Measurements from ENCODE around the gene PCDHGB1.

- no peak for TF ChIP-seq POLR2AphosphoS5 (IDR thresholded peaks at IDR 0.05)
- TF ChIP-seq, protein P1, sequence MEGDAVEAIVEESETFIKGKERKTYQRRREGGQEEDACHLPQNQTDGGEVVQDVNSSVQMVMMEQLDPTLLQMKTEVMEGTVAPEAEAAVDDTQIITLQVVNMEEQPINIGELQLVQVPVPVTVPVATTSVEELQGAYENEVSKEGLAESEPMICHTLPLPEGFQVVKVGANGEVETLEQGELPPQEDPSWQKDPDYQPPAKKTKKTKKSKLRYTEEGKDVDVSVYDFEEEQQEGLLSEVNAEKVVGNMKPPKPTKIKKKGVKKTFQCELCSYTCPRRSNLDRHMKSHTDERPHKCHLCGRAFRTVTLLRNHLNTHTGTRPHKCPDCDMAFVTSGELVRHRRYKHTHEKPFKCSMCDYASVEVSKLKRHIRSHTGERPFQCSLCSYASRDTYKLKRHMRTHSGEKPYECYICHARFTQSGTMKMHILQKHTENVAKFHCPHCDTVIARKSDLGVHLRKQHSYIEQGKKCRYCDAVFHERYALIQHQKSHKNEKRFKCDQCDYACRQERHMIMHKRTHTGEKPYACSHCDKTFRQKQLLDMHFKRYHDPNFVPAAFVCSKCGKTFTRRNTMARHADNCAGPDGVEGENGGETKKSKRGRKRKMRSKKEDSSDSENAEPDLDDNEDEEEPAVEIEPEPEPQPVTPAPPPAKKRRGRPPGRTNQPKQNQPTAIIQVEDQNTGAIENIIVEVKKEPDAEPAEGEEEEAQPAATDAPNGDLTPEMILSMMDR (IDR thresholded peaks at IDR 0.05): no peak
- TF ChIP-seq POLR2A (IDR thresholded peaks at IDR 0.05): no peak
- no peak for TF ChIP-seq EP300 (IDR thresholded peaks at IDR 0.05)
These were observed 42.7 kb downstream of the PCDHGB1 start, which contains the start of gene PCDHGA8 for GRCh38 chr5:141392429-141393198.
